Right ventricle myocardium superior (tissue), 1 donor: ENCODE measurements around the gene SLC1A4. TPM values are rescaled to one million over a fixed set of nuclear protein-coding genes. Genes with fewer than 3 reads are reported as not detected.

Source experiments
- ATAC-seq: fragments of 200-7000 bp; cut with Tn5 transposase; one replicate; pipeline ENCODE4 v1.9.1; 2020; ENCODE audit warnings: mild to moderate bottlenecking; ENCODE audit not compliant: poor library complexity
- DNase-seq: peaks from one replicate; pipeline ENCODE4 v3.0.0-alpha.2; 2020
- intact Hi-C: fragments of 100-400 bp; cut with DNase I; formaldehyde crosslinking; loops from one replicate; pipeline ENCODE4 v1.11.2; 2022
- total RNA-seq: library from RNA; stranded (reverse); fragmentation: NEBNext Ultra II Directional; extraction: Animal tissue kit (Norgen Biotek cat#: 25700); gene quantifications from one replicate; pipeline ENCODE4 v1.2.1, GENCODE V29; 2021
- donor health status: DM: no; HTN: yes; CAD: no; lungs with severe emphysema.

Gene SLC1A4
- total RNA-seq, 1 donor from 2014 or later = 3.5 TPM

DNA sequence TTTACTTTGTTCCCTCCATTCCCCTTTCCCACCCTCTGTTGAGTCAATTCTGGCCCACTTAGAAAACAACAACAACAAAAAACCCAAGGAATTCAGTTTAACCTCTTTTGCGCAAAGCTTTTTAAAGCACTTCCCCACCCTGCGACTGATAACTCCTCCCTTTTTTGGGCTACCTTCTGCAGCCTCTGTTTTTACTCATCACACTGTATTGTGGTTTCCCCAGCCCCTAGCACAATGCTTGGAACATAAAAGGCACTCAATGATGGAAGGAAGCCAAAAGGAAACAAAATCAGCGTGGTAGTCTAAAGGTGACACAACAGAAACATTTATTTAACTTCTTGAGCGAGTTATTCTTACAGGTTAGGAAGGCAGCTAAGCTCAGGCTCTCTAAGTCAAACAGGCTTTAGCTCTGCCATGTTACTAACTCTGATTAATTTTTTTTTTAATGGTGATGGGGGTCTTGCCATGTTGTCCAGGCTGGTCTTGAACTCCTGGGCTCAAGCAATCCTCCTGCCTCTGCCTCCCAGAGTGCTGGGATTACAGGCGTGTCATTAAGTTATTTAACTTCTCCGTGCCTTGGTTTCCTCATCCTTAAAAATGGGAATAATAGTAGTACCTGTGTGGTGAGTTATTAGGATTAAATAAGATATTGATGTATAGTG is 68.3 kb downstream of the SLC1A4 start:
- intact Hi-C loops = no loop called here
- ATAC-seq = no peak

DNA sequence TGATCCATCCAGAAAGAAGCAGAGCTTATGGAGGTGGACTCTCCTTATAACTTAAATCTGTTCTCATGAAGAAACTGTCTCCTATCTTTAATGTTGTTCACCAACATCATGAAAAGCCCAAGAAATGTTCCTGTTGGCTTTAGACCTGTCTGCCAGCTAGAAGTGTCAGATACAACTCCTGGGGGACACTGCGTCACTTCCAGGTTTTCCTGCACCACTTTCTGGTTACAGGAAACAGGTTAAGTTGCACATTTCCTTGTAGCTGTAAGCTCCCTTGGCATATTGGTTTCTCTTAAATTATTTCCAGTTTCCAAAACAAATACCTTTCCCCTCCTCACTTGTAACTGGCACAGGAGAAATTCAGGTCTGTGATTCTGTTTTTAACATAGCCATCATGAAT is 69.9 kb downstream of the SLC1A4 start:
- no peak for DNase-seq
- intact Hi-C loops = no loop called here
- ATAC-seq = no peak

More for the DNA sequence above, 68.3 kb downstream of the SLC1A4 start:
- DNase-seq = no peak

DNA sequence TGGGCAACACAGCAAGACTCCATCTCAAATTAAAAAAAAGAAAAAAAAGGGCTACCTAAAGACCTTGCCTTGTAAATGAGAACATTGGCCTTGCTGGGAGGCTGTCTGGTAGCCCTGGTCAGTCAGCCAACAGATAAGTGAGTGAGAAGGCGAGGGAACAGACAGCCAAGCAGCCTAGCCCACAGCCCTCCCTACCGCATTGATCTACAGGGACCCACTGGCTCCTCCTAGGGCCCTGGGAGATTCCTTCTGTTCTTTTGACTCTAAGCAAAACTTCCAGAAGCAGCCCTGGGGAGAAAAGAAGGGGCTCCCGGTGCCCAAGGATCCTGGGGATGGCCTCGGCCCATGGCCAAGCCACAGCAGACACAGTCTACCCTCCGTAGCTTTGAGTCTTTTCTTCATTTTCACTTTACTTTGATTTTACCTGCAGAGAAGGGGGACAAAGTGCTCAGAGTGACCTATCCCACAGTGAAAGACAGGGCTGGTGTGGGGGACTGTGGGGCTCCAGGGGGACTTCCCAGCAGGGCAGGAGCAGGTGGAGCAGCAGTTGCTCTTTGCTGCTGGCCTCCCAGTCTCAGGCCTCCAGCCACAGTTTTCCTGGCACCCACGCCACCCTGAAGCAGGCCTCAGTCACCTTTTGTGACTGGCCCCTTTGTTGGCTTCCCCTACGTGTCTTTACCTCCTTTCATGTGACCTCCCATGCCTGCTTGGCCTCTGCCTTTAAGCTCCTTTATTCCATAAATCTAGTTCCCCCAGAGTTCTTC is 72.1 kb downstream of the SLC1A4 start:
- intact Hi-C loops = loop anchor here (10.0 kb wide), 1 partner anchor 123 kb away; no protein-coding TSS in a partner anchor
- DNase-seq = no peak
- ATAC-seq = no peak

DNA sequence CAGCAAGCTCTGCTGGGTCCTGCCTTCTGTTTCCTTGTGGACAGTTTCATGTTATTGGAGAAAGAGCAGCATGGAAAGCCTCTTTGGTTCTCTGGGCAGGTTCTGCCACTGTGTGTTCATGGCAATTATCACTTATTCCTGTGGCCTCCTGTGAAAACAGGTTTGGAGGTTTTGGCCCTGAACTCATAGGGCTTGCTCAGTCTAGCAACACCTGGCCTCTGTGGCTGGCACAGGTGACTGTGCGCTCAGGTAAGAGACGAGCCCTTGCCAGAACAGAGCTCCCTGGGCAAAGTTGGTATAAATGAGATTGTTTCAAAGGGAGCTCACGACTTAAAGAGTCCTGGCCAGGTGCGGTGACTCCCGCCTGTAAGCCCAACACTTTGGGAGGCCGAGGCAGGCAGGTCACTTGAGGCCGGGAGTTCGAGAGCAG is 72.7 kb downstream of the SLC1A4 start:
- DNase-seq (no peak), ATAC-seq (no peak)
- intact Hi-C loops = loop anchor here (10.0 kb wide), 1 partner anchor 123 kb away; no protein-coding TSS in a partner anchor

DNA sequence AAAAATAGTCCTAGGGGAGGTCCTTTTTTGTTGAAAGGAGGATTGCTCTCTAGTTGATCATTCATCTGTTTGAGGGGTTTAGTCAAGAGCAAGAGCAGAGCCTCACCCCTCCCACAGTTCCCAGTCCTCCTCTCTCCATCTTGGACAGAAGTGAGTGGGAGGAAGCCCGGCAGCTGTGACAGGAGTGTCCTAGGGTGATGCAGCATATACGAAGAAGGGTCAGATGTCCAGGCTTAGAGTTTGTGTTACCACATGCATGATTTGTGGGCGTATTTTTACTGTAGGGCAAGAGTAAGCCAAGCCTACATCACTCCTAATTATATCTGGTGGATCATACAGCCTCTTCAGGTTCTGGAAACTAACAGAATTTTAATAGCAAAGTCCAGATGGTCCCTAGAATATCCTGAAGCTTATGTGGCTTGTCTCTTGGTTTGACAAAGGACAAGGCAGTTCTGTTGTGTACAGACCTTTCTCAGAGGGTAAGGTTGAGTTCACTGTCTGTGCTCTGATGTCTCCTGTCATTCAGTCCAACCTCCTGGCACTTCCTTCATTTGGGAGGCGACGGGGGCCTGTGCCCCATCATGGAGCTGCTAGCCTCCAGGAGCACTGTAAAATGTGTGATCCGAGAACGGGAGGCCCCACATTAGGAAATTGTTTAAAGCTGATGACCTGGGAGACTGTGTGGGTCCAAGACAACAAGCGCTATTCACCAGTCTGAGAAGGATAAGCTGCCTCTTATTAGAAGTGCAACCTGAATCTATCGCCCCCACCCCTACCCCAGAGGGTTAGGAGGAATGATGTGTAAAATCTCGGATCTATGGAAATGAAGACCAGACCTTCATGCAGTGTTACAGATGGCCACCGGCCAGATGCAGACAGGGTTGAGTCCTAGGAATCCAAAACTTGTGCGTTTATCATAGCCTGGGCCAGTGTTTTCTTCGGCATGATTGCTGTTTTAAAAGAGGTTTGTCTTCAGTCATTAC is 73.9 kb downstream of the SLC1A4 start:
- ATAC-seq (no peak), DNase-seq (no peak)
- intact Hi-C loops = loop anchor here (10.0 kb wide), 1 partner anchor 122 kb away; no protein-coding TSS in a partner anchor

DNA sequence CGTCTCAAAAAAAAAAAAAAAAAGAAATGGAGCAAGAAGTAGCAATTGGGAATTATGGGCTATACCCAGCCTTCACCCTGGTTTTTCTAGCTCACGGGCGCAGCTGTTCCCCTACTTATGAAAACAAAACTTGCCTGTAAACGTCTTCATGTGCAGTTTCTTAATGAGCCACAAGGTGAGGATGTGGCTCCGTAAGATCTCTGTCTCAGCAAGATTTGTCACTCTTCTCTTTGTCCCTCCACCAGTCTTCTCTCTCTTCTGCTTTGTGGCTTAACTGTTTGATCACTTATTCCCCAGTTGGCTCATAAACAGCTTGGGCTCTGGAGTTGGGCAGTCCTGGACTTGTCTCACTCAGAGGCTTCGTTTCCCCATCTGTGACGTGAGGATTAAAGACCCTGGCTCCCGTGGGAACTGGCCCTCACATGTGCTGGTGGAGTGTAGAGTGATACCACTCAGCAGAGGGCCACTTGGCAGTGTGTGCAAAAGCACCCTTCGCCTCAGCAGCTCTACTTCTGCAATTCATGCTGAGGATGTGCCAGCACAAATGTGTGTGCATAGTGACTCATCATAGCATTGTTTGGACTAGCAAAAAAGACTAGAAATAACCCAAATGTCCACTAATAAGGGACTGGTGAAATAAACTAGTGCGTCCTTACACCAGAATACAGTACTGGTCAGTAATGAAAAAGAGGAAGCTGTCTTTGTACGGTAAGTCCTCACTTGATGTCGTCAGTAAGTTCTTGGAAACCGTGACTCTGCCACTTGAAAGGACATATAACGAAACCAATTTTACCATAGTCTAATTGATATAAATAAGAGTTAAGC is 75.7 kb downstream of the SLC1A4 start:
- intact Hi-C loops = loop anchor here (10.0 kb wide), 1 partner anchor 120 kb away; no protein-coding TSS in a partner anchor
- ATAC-seq (peak; percentile 78), DNase-seq (peak; percentile 82)

DNA sequence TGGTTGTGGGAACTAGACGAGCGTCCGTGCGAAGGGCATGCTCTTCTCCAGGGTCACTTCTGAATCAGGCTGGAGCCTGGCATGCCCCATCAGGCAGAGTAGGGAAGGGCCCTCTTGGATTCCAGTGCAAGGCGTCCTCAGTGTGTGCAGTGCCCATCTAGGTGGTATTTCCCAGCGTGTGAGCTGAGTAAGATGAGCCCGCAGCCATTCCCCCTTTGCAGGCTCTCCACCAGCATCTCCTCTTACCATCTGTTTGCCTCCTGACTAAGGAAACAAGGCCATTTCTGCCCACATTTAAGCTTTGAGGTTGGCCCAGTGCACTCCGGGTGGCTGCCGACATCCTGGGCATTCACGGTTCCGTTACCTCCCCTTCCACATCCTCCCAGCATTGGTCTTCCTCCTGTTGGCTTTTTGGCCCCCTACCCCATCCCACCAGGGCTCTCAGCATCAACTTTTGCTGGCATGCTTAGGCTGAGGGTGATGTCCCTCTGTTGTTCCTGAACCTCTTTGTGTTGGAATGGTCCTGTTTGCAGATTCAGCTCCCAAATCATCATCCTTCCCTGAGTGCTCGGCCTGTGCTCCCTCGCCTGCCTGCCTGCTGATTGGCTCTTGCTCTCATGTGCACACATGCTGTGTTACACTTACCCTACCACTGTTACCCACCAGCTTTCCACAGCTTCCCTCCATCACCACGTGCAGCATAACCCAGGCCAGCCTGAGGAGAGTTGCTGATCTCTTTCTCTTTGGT is 78.8 kb downstream of the SLC1A4 start:
- intact Hi-C loops = loop anchor here (10.0 kb wide), 1 partner anchor 117 kb away; no protein-coding TSS in a partner anchor
- no peak for ATAC-seq

DNA sequence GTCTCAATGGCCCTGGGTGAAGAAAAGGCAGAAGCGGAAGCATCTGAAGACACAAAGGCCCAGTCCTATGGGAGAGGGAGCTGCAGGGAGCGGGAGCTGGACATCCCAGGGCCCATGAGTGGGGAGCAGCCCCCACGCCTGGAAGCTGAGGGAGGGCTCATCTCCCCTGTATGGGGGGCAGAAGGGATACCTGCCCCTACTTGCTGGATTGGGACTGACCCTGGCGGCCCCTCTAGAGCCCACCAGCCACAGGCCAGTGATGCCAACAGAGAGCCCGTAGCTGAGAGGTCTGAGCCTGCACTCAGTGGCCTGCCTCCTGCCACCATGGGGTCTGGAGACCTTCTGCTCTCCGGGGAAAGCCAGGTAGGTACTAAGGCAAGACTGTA is 80.2 kb downstream of the SLC1A4 start:
- no peak for DNase-seq
- intact Hi-C loops = loop anchor here (10.0 kb wide), 1 partner anchor 115 kb away; no protein-coding TSS in a partner anchor
- ATAC-seq = no peak

More for the DNA sequence above, 78.8 kb downstream of the SLC1A4 start:
- no peak for DNase-seq

DNA sequence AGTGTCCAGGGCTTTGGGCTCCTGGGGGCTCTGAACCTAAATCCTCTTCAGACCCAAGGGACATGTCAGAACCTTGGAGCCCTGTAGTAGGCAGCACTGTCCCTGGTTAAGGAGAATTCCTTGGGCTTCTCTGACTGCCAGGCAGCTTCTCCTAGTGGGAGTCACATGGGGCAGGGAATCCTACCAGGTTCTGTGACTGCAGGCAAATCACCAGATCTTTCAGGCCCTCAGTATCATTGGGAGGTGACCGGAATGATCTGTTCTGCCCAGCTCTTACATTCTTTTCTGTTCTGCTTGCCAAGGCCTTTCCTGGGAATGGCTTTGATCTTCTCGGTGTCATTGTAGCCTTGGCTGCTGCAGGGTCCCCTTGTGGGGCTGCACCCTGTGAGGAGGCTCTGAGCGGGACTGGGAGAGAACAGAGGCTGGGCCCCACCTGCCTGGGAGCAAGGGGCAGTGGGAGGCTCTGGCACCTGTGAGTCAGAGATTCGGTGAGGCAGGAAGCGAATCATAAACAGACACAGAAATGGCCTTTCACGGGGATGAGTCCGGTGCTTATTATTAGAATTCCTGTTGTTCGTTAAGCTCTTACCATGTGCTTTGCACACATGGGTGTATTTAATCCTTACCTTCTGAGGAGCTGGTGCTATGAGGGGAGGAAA is 81.1 kb downstream of the SLC1A4 start:
- intact Hi-C loops = loop anchor here (10.0 kb wide), 1 partner anchor 64 kb away; the partner anchor contains the start of gene RAB1A
- no peak for DNase-seq

DNA sequence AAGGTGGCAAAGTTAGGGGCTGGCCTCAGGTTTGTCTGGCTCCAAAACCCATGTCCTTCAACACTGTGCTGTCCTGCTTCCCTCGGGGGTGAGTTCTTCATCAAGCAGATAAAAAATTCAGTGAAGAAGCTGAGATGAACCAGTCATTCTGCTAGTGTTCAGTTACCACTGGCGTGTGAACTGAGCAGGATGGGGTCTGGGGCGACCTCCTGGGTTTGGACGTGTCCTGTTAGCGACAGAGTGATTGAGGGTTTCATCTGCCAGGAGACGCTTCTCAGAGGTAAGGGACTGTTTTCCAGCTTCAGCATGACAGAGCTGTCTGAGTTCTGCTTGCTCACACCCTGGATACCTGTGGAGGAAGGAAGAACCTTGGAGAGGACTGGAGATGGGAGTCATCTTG is 81.7 kb downstream of the SLC1A4 start:
- DNase-seq (no peak), ATAC-seq (no peak)
- intact Hi-C loops = loop anchor here (10.0 kb wide), 1 partner anchor 64 kb away; the partner anchor contains the start of gene RAB1A

More for the DNA sequence above, 81.1 kb downstream of the SLC1A4 start:
- ATAC-seq = peak; percentile 42

DNA sequence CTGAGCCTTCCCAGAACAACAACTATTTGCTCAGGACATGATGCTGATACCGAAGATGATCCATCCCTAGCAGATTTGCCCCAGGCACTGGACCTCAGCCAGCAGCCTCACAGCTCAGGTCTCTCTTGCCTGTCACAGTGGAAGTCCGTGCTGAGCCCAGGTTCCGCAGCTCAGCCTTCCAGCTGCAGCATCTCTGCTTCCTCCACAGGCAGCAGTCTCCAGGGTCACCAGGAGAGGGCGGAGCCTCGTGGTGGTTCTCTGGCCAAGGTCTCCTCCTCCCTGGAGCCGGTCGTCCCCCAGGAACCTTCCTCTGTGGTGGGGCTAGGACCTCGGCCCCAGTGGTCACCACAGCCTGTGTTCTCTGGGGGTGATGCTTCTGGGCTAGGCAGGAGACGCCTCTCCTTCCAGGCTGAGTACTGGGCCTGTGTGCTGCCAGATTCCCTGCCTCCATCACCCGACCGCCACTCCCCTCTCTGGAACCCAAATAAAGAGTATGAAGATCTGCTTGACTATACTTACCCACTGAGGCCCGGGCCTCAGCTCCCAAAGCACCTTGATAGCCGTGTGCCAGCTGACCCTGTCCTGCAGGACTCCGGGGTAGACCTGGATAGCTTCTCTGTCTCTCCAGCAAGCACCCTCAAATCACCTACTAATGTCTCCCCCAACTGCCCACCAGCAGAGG is 82.4 kb downstream of the SLC1A4 start:
- DNase-seq = no peak
- ATAC-seq = no peak
- intact Hi-C loops = loop anchor here (10.0 kb wide), 1 partner anchor 63 kb away; the partner anchor contains the start of gene RAB1A

DNA sequence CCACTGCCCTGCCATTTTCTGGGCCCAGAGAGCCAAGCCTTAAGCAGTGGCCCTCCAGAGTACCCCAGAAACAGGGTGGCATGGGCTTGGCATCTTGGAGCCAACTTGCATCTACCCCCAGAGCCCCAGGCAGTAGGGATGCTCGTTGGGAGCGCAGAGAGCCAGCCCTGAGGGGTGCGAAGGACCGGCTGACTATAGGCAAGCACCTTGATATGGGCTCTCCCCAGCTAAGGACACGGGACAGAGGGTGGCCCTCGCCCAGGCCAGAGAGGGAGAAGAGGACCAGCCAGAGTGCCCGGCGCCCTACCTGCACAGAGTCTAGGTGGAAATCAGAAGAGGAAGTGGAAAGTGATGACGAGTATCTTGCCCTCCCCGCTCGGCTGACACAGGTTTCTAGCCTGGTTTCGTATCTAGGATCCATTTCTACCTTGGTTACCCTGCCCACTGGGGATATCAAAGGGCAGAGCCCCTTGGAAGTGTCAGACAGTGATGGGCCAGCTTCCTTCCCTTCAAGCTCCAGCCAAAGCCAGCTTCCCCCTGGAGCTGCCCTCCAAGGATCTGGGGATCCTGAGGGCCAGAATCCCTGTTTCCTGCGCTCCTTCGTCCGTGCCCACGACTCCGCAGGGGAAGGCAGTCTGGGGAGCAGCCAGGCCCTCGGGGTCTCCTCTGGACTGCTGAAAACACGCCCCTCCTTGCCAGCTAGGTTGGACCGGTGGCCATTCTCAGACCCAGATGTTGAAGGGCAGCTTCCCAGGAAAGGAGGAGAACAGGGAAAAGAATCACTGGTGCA is 83.2 kb downstream of the SLC1A4 start:
- no peak for DNase-seq
- ATAC-seq = no peak

More for the DNA sequence above, 83.2 kb downstream of the SLC1A4 start:
- intact Hi-C loops = loop anchor here (10.0 kb wide), 1 partner anchor 62 kb away; the partner anchor contains the start of gene RAB1A
